Stomach smooth muscle (tissue), 2 donors: ENCODE measurements around the gene ARHGDIG.

Source experiments
- H3K27ac ChIP-seq: one replicate; pipeline ENCODE4 v1.7.0; 2013; ENCODE audit warnings: mild to moderate bottlenecking, low read length, inconsistent platforms
- H3K27me3 ChIP-seq, 2 donors: one replicate each; pipeline ENCODE4 v1.7.0; 2013; ENCODE audit warnings: low read length in 2 of 2; ENCODE audit not compliant: insufficient read depth in 2 of 2, control insufficient read depth in 1 of 2
- H3K36me3 ChIP-seq, 2 donors: one replicate each; pipeline ENCODE4 v1.7.0; 2013; ENCODE audit warnings: low read length in 2 of 2; ENCODE audit not compliant: control insufficient read depth in 2 of 2, insufficient read depth in 2 of 2
- H3K4me1 ChIP-seq: one replicate; pipeline ENCODE4 v1.7.0; 2013; ENCODE audit warnings: low read length; ENCODE audit not compliant: control insufficient read depth, insufficient read depth
- H3K4me3 ChIP-seq, 2 donors: one replicate each; pipeline ENCODE4 v1.7.0; 2013; ENCODE audit warnings: low read length in 2 of 2
- H3K9ac ChIP-seq, 2 donors: one replicate each; pipeline ENCODE4 v1.7.0; 2013; ENCODE audit warnings: low read length in 2 of 2, mild to moderate bottlenecking in 1 of 2
- H3K9me3 ChIP-seq, 2 donors: one replicate each; pipeline ENCODE4 v1.7.0; 2013; ENCODE audit warnings: low read length in 2 of 2; ENCODE audit not compliant: control insufficient read depth in 2 of 2
- donor health status: healthy.
- donor health status: Pancreatic carcinoma.

Gene ARHGDIG

GRCh38 chr16:280552-280951 lies at the start of gene ARHGDIG:
Gene ARHGDIG, plus strand, starts transcription at chr16:280591. Its CDS starts 90 bp downstream, at chr16:280681.
- Histone ChIP-seq H3K27me3 (peaks cover 6 to 23% of the 10 kb centered on the region in 2 donors), H3K36me3 (no peaks in the 10 kb centered on the region), H3K9ac (no peak within 1 kb of the TSS), H3K4me3 (peak within 1 kb of the TSS in 1 of 2 donors; percentile 47), H3K9me3 (no peaks in the 10 kb centered on the region), H3K4me1 (peaks cover 15% of the 10 kb centered on the region), H3K27ac (no peak within 1 kb of the TSS)

- Histone ChIP-seq H3K4me1 (peaks cover 23% of the 10 kb centered on the region), H3K4me3 (no peak overlapping the region), H3K27me3 (no peaks in the 10 kb centered on the region), H3K36me3 (peaks cover 8 to 11% of the 10 kb centered on the region in 2 donors), H3K27ac (no peak overlapping the region), H3K9ac (no peak overlapping the region), H3K9me3 (no peaks in the 10 kb centered on the region)
Measured at GRCh38 chr16:230949-231348, 49.4 kb upstream of the ARHGDIG start.

DNA sequence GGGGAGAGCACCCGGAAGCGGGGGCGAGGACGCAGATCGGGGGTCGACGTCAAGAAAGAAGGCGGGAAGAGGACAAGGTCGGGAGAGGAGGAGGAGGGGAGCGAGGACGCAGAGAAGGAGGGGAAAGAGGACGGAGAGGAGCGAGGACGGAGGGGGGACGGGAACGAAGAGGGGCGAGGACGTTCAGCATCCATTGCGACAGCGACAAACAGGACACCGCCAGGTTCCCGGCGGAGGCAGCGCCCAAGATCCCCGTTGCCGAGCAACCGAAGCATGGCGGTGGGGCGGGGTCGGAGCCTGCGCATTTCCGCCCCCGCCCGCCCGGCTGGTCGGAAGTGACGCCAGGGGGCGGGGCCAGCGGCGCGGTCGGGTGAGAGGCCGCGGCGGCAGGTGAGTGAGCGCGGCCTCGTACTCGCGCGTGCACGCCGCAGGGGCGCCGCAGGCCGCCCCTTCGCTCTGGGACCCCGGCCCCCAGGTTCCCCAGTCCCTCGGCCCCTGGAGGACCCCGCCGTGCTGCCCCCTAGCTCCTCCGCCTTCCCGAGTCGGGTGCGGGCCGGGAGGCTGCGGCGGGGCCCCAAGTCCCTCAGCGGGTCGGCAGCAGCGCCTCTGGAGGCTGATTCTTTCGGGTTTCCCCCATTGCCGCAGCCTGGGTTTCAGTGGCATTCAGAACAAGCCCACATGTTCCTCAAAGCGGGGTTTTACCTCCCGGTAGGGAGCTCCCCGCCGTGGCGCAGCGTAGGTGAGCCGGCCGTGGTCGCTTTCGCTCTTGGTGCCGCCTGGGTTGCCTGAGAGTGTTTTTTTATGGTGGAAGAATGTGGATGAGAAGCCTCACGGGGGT lies 45.7 kb upstream of the ARHGDIG start, which contains the start of gene FAM234A:
Gene FAM234A, plus strand, starts transcription at position 354 of the 838 bp plus-strand sequence. CDS start 19,593 bp downstream, outside the sequence.
- Histone ChIP-seq H3K36me3 (no peaks in the 10 kb centered on the region), H3K4me3 (peak within 1 kb of the TSS; percentile 89 to 92), H3K27me3 (no peaks in the 10 kb centered on the region), H3K9me3 (no peaks in the 10 kb centered on the region), H3K9ac (peak within 1 kb of the TSS; percentile 95 to 96), H3K4me1 (peaks cover 9% of the 10 kb centered on the region), H3K27ac (peak within 1 kb of the TSS; percentile 97)

- Histone ChIP-seq H3K9me3 (no peaks in the 10 kb centered on the region), H3K4me3 (no peak overlapping the region)
Measured at GRCh38 chr16:239948-240277, 40.5 kb upstream of the ARHGDIG start.

DNA sequence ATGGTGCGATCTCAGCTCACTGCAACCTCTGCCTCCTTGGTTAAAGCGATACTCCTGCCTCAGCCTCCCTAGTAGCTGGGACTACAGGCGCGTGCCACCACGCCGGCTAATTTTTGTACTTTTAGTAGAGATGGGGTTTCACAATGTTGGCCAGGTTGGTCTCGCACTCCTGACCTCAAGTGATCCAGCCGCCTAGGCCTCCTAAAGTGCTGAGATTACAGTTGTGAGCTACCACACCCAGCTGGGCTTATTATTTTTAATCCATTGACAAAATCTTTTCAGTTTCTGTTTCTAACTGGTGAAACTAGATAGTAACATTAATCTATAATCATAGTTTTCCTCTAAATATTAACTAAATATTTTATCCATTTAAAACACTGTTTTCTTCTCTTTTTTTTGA lies 39.8 kb upstream of the ARHGDIG start:
- Histone ChIP-seq H3K4me1 (peaks cover 6% of the 10 kb centered on the region), H3K36me3 (no peaks in the 10 kb centered on the region), H3K9ac (no peak overlapping the region), H3K27ac (no peak overlapping the region), H3K27me3 (no peaks in the 10 kb centered on the region), H3K4me3 (no peak overlapping the region), H3K9me3 (no peaks in the 10 kb centered on the region)

More at GRCh38 chr16:239948-240277, 40.5 kb upstream of the ARHGDIG start:
- Histone ChIP-seq H3K9ac (no peak overlapping the region), H3K4me1 (peaks cover 12% of the 10 kb centered on the region), H3K36me3 (no peaks in the 10 kb centered on the region), H3K27ac (peak overlapping the region; percentile 6), H3K27me3 (no peaks in the 10 kb centered on the region)

DNA sequence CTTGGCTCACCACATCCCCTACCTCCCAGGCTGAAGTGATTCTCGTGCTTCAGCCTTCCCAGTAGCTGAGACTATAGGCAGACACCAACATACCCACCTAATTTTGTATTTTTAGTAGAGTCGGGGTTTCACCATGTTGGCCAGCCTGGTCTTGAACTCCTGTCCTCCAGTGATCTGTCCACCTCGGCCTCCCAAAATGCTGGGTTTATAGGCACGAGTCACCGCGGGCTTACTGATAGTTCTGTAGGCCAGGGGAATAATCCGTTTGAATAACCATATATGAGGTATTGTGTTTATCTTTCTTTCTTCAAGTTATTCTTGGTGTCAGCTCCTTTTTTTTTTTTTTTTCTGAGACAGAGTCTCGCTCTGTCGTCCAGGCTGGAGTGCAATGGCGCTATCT lies 38.1 kb upstream of the ARHGDIG start:
- H3K4me1 ChIP-seq = peaks cover 5% of the 10 kb centered on the region
- no peaks in the 10 kb centered on the region for H3K9me3 ChIP-seq
- no peak overlapping the region for H3K27ac ChIP-seq
- no peaks in the 10 kb centered on the region for H3K36me3 ChIP-seq
- H3K27me3 ChIP-seq = no peaks in the 10 kb centered on the region
- no peak overlapping the region for H3K4me3 ChIP-seq
- H3K9ac ChIP-seq = no peak overlapping the region

GRCh38 chr16:243348-243747 lies 37.0 kb upstream of the ARHGDIG start:
- no peak overlapping the region for H3K4me3 ChIP-seq
- no peaks in the 10 kb centered on the region for H3K27me3 ChIP-seq
- H3K9ac ChIP-seq = no peak overlapping the region
- peaks cover 5% of the 10 kb centered on the region for H3K4me1 ChIP-seq
- no peak overlapping the region for H3K27ac ChIP-seq
- no peaks in the 10 kb centered on the region for H3K9me3 ChIP-seq
- H3K36me3 ChIP-seq = no peaks in the 10 kb centered on the region

DNA sequence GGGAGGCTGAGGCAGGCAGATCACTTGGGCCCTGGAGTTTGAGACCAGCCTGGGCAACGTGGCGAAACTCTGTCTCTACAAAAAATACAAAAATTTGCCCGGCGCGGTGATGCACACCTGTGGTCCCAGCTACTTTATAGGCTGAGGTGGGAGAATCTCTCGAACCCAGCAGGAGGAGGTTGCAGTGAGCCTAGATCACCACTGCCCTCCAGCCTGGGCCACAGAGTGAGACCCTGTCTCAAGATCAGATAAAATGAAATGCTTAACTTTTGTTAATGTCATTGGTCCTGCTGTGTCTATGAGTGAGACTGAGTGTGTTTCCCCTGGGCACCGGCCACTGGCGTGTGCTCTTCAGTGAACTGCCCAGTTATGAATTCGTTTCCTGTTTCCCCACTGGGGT lies 35.3 kb upstream of the ARHGDIG start:
- H3K27ac ChIP-seq = no peak overlapping the region
- H3K9ac ChIP-seq = no peak overlapping the region
- H3K4me1 ChIP-seq = no peaks in the 10 kb centered on the region
- H3K27me3 ChIP-seq = no peaks in the 10 kb centered on the region
- H3K9me3 ChIP-seq = no peaks in the 10 kb centered on the region
- H3K4me3 ChIP-seq = no peak overlapping the region
- H3K36me3 ChIP-seq = peaks cover 1 to 4% of the 10 kb centered on the region in 2 donors

DNA sequence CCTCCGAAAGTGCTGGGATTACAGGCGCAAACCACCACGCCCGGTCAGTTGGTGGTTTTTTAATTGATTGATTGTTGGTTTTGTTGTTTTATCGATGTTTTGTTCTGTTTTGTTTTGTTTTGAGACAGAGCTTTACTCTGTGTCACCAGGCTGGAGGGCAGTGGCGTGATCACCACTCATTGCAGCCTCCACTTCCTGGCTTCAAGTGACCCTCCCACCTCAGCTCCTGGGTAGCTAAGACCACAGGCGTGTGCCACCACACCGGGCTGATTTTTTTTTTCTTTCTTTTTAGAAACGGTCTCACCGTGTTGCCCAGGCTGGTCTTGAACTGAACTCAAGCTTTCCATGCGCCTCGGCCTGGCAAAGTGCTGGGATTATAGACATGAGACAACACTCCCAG lies 33.4 kb upstream of the ARHGDIG start:
- H3K4me1 ChIP-seq = no peaks in the 10 kb centered on the region
- H3K9me3 ChIP-seq = no peaks in the 10 kb centered on the region

GRCh38 chr16:249431-249830 lies 31.0 kb upstream of the ARHGDIG start:
- no peak overlapping the region for H3K27ac ChIP-seq
- peaks cover 8 to 13% of the 10 kb centered on the region in 2 donors for H3K36me3 ChIP-seq

More for the DNA sequence above, 33.4 kb upstream of the ARHGDIG start:
- H3K27ac ChIP-seq = no peak overlapping the region
- H3K27me3 ChIP-seq = no peaks in the 10 kb centered on the region
- H3K36me3 ChIP-seq = peaks cover 8% of the 10 kb centered on the region in 2 donors
- no peak overlapping the region for H3K9ac ChIP-seq
- H3K4me3 ChIP-seq = no peak overlapping the region

More at GRCh38 chr16:249431-249830, 31.0 kb upstream of the ARHGDIG start:
- H3K9me3 ChIP-seq = no peaks in the 10 kb centered on the region
- H3K4me3 ChIP-seq = no peak overlapping the region
- no peak overlapping the region for H3K9ac ChIP-seq
- H3K27me3 ChIP-seq = no peaks in the 10 kb centered on the region
- H3K4me1 ChIP-seq = no peaks in the 10 kb centered on the region
